AG08396 (cell line): ENCODE data around the gene SCLY.

ENCODE experiments used
- DNase-seq: peaks from one replicate; pipeline ENCODE4 v3.0.0; 2012; ENCODE audit warnings: low spot score, mixed read lengths

Gene SCLY

GRCh38 chr2:238075397-238075796 is 14.6 kb downstream of the SCLY start:
- DNase-seq = no peak

GRCh38 chr2:238077292-238077691 is 16.5 kb downstream of the SCLY start:
- DNase-seq = no peak

- no peak for DNase-seq
These were observed 19.1 kb downstream of the SCLY start for GRCh38 chr2:238079874-238080327.

- DNase-seq = no peak
These were observed 19.7 kb downstream of the SCLY start for GRCh38 chr2:238080518-238080917.

GRCh38 chr2:238081150-238081549 is 20.3 kb downstream of the SCLY start:
- DNase-seq = no peak

- DNase-seq = no peak
These were observed 20.8 kb downstream of the SCLY start for GRCh38 chr2:238081561-238081960.

- no peak for DNase-seq
These were observed 21.4 kb downstream of the SCLY start for GRCh38 chr2:238082151-238082550.

- DNase-seq = no peak
These were observed 22.0 kb downstream of the SCLY start for GRCh38 chr2:238082827-238083226.

- no peak for DNase-seq
These were observed 23.1 kb downstream of the SCLY start for GRCh38 chr2:238083919-238084318.

- DNase-seq = no peak
These were observed 24.0 kb downstream of the SCLY start for GRCh38 chr2:238084761-238085160.

GRCh38 chr2:238085899-238086298 is 25.1 kb downstream of the SCLY start:
- DNase-seq = no peak

- no peak for DNase-seq
These were observed 26.4 kb downstream of the SCLY start for GRCh38 chr2:238087211-238087610.

- DNase-seq = no peak
These were observed 30.1 kb downstream of the SCLY start for GRCh38 chr2:238090887-238091286.

GRCh38 chr2:238091436-238092060 is 30.7 kb downstream of the SCLY start:
- no peak for DNase-seq

- no peak for DNase-seq
These were observed 31.8 kb downstream of the SCLY start for GRCh38 chr2:238092486-238093035.

- no peak for DNase-seq
These were observed 32.7 kb downstream of the SCLY start for GRCh38 chr2:238093181-238094140.

GRCh38 chr2:238094438-238095022 is 33.7 kb downstream of the SCLY start:
- no peak for DNase-seq

GRCh38 chr2:238095143-238095542 is 34.3 kb downstream of the SCLY start:
- DNase-seq = no peak

GRCh38 chr2:238096311-238097011 is 35.7 kb downstream of the SCLY start:
- no peak for DNase-seq

- no peak for DNase-seq
These were observed 36.6 kb downstream of the SCLY start for GRCh38 chr2:238097201-238097987.
